Cerebellar cortex (tissue), 1 donor: ENCODE measurements around the gene ARHGEF16.
A peak's percentile ranks its signal among the peaks of the same experiment; 100 is the strongest.

Experiments used
- DNase-seq: peaks from one replicate; pipeline ENCODE4 v3.0.0-alpha.2; 2015; ENCODE audit warnings: low spot score

The ARHGEF16 gene

GRCh38 chr1:3438661-3439180 lies 15.7 kb upstream of the ARHGEF16 start:
- DNase-seq = no peak

GRCh38 chr1:3439346-3440299 lies 14.8 kb upstream of the ARHGEF16 start:
- no peak for DNase-seq

- no peak for DNase-seq
These were observed 14.2 kb upstream of the ARHGEF16 start for GRCh38 chr1:3440300-3440681.

DNA sequence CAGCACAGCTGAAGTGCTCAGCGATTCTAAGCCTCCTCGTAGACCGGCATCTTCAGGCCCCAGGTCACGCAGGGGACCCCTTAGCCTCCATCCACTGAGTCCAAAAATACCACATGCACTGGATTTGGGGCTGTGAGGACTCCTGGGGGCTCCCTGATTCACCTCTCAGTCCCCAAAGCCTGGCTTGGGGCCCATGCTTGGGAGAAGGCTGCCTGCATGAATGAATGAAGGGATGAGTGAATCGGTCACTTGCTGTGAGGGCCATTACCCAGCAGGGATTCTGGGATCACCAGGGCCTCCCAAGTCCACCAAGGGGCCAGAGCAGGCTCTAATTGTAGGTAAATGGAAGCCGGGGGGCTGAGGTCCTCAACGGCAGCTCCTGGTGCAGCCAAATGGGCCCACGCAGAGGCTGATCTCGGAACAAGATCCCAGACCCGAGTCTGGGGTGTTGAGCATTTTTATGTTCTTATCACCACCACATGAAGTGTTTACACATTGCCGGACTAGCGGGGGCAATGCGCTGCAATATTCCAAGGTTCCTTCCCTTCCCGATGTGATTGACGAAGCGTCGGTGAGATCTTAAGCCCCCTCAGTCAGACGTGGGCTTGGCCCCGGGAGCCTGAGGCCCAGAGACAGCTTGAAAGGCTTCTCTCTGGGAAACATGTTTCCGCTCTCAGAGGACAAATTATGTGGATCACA lies 13.6 kb upstream of the ARHGEF16 start:
- DNase-seq = no peak

GRCh38 chr1:3441410-3441847 lies 13.0 kb upstream of the ARHGEF16 start:
- DNase-seq = no peak

DNA sequence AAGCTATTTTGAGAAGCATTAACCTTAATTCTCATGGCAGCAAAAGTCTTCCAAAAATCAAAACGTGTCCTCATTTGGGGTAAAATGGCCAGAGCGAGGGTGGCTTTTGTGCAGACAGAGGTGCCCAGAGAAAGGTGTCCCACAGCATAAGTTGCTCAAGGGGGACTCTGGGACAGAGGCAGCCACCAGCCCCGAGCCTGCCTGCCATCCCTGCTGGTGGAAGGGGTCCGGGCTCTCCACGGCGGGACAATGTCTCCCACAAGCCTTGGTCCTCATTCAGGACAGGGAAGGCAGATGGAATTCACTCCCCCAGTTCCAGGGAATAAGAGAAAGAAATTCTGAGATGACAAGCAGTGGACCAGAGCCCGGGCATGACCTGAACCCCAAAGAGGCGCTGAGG lies 12.6 kb upstream of the ARHGEF16 start:
- DNase-seq = no peak

GRCh38 chr1:3442331-3442730 lies 12.1 kb upstream of the ARHGEF16 start:
- no peak for DNase-seq

GRCh38 chr1:3442901-3443300 lies 11.6 kb upstream of the ARHGEF16 start:
- no peak for DNase-seq

DNA sequence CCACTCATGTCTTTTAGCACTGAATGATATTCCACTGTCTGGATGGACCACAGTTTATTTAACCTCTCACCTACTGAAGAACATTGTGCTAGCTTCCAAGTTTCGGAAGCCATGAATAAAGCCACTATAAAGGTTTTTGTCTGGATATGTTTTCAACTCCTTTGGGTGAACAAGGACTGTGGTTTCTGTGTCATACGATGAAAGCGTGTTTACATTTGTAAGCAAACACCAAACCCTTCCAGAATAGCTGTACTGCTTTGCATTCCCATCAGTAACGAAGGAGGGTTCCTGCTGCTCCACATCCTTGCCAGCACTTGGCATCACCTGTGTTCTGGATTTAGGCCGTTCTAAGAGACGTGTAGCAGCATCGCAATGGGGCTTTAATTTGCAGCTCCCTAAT lies 10.7 kb upstream of the ARHGEF16 start:
- DNase-seq = no peak

GRCh38 chr1:3444298-3444697 lies 10.2 kb upstream of the ARHGEF16 start:
- DNase-seq = no peak

DNA sequence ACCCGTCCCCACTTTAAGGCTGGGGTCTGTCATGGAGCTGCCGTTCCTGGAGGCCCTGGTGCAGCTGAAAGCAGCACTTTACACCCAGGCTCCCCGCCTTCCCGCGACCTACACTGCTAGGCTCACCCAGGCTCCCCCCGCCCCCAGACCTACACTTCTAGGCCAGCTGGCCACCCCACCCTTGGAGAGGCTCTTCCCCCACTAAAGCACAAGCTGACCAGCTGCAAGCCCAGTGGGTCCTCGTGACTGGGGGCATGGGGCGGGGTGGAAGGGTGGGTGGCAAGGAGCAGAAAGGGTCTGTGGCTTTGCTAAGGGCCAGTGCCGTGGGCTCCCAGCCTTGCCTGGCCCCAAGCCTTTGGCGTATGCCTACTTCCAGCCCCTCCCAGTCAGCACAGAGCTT lies 9.7 kb upstream of the ARHGEF16 start:
- no peak for DNase-seq

DNA sequence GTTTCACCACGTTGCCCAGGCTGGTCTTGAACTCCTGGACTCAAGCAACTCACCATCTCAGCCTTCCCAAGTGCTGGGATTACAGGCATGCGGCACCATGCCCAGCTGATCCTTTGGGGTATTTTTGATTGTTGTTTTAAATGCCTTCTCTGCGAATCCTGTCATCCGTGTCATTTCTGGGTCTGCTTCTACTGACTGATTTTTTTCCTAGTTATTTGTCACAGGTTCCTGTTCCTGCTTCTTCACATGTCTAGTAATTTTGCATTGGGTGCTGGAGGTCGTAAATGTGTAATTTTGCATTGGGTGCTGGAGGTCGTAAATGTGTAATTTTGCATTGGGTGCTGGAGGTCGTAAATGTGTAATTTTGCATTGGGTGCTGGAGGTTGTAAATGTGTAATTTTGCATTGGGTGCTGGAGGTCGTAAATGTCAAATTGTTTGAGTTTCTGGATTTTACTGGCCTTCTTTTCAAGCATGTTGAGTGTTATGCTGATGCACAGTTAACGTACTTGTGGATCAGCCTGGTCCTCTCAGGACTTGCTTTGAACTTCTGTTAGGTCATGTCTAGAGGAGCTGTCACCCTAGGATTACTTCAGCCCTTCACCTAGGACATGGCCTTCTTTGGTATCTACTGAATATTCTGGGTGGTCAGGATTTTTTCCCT lies 4.1 kb upstream of the ARHGEF16 start:
- DNase-seq = no peak

GRCh38 chr1:3450983-3451382 lies 3.5 kb upstream of the ARHGEF16 start:
- DNase-seq = no peak

GRCh38 chr1:3451994-3452865 lies 2.2 kb upstream of the ARHGEF16 start:
- DNase-seq = no peak

DNA sequence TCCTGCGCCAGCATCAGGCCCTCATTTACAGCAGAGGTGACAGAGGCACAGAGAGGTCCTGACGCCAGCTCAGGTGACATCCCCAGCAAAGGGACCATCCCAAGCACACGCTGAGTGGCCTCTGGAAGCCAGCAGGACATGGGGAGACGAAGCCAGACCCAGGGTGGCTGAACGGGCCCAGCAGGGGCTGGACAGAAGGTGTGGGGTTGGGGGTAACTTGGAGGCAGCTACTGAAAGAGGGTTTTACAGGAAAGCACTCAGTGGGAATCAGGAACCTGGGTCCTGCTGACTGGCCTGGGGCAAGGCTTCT lies 1.6 kb upstream of the ARHGEF16 start:
- no peak for DNase-seq

DNA sequence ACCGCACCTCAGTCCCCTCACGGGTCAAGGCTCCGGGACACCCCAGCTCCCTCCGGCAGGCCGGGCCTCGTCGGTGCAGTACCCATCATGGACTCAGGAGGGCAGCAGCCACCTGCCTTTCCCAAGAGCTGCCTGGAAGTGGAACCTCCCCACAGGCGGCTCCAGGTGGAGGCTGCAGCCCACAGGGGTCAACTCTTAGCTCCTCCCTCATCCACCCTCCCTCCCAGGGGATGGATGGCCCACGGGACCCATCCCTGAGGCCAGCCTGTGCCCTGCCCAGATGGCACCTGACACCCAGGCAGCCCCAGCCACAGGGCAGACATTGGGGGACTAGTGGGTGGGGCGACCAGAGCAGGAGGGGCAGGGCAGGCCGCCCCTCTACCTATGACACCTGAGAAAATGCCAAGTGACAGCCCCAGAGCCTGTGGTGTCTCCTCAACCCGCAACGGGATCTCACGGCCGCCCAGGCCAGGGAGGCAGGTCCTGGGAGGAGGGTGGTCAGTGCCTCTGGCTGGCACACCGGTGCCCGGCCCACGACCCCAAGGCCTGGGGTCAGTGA lies 1.2 kb upstream of the ARHGEF16 start:
- peak; percentile 72 for DNase-seq

DNA sequence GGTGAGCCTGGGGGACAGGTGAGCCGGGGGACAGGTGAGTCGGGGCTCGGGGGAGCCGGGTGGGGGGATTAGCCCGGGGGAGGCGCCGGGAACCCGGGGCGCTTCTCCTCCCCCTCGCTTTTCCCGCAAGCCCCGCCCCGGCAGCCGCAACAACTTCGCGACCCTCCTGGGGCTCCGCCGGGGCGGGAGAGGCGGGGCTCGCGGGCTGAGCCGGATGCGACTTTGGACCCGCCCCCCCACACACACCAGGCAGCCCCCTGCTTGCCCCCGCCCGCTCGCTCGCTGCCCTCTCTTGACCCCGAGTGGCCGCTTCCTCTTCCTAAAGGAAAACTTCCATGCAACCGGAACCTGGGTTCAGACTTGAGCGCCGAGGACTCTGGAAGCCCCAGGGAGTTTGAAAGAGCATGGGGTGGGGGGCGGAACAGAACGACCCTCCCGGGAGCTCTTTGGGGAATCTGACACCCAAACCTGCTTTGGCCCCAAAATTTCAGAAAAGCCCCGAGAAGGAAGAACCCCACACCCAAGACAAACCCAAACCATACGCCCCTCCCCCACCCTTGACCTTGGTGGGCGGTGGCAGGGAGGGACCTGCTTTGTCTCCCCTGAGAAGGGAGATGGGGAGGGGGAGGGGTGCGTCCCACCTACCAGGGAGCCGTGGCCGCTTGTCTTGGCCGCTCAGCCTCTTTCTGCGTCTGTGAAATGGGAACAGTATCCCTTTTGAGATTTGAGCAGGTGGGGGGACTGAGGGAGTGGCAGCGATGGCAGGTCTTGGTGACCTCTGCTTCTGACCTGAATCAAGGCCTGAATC lies 550 bp downstream of the ARHGEF16 start:
- DNase-seq = peak; percentile 39

- no peak for DNase-seq
These were observed 1.4 kb downstream of the ARHGEF16 start for GRCh38 chr1:3455670-3456448.

GRCh38 chr1:3456449-3456963 lies 2.0 kb downstream of the ARHGEF16 start:
- DNase-seq = no peak
